ENCODE data around the gene OSBPL6.

The OSBPL6 gene

GRCh38 chr2:178187861-178188260, 6.5 kb upstream of the OSBPL6 start:
- TF ChIP-seq CTCF (IDR thresholded peaks at IDR 0.05; ENCODE audit: low read depth, low read length, missing control alignments): no peak
- H3K4me3 ChIP-seq (ENCODE audit: low read depth, low read length): no peak overlapping the region
- no peak for DNase-seq (ENCODE audit: low read depth)

DNA sequence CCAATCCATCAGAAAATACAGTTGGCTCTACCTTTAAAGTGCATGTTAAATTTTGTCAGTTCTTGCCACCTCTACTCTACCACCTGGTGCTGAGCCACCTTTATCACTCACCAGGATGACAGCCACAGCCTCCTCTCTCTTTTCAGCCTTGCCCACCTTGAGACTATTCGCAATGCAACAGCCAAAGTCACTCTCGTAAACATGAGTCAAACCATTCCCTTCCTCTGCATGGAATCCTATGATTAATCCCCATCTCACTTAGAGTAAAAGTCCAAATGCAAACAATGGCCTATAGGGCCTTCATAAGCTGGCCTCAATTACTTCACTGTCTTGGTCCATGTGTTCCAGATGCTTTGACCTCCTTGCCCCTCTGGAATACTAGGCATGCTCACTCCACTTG, 5.8 kb upstream of the OSBPL6 start:
- no peak for DNase-seq (ENCODE audit: low read depth)
- no peak for TF ChIP-seq CTCF (IDR thresholded peaks at IDR 0.05; ENCODE audit: low read depth, low read length, missing control alignments)
- no peak overlapping the region for H3K4me3 ChIP-seq (ENCODE audit: low read depth, low read length)

GRCh38 chr2:178191004-178191508, 3.3 kb upstream of the OSBPL6 start:
- H3K4me3 ChIP-seq (ENCODE audit: low read depth, low read length): no peak overlapping the region; the same call in 1 of the 2 replicates
- DNase-seq (ENCODE audit: low read depth): peak; percentile 12
- no peak for TF ChIP-seq CTCF (IDR thresholded peaks at IDR 0.05; ENCODE audit: low read depth, low read length, missing control alignments)

- TF ChIP-seq CTCF (IDR thresholded peaks at IDR 0.05; ENCODE audit: low read depth, low read length, missing control alignments): no peak
- H3K4me3 ChIP-seq (ENCODE audit: low read depth, low read length): no peak overlapping the region
- no peak for DNase-seq (ENCODE audit: low read depth)
Observed at GRCh38 chr2:178191511-178191910, 2.8 kb upstream of the OSBPL6 start.

GRCh38 chr2:178193496-178193822, 853 bp upstream of the OSBPL6 start:
- H3K4me3 ChIP-seq (ENCODE audit: low read depth, low read length): peak overlapping the region; percentile 68
- no peak for DNase-seq (ENCODE audit: low read depth)

DNA sequence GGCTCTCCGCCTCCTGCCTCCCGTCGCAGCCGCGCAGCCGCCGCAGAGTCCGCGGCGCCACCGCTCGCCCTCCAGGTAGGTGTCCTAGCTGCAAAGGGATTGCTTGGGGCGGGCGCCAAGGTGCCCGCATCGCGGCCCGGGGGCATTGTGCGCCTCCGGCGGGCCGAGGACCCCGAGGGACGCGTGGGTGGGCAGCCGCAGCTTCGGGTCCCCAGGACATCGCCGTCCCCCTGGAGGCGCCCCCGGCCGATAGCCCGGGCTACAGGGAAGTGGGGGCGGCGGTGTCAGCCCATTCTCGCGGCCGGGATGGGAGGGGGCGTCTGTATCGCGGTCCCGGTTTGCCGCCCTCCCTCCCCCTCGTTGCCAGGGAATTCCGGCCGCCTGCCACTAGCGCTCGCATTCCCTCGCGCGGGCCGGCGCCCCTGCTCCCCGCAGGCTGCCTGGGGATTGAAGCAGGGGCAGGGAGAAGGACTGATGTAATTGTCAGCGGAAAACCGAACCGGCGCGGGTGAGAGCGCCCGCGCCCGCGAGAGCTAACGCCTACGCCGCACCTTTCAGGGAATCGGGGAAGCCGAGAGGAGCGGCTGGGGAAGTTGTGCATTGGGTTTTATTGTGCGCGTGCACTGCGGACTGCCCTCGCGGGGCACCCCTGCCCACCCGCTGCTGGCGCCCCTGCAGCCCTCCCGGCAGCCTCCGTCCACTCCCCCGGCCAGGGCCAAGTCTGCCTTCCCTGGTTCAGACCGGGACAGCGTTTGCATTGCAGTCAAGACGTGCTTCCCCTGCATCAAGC, 483 bp downstream of the OSBPL6 start:
- DNase-seq (ENCODE audit: low read depth): no peak
- H3K4me3 ChIP-seq (ENCODE audit: low read depth, low read length): peak overlapping the region; percentile 68
- no peak for TF ChIP-seq CTCF (IDR thresholded peaks at IDR 0.05; ENCODE audit: low read depth, low read length, missing control alignments)

More at GRCh38 chr2:178193496-178193822, 853 bp upstream of the OSBPL6 start:
- TF ChIP-seq CTCF (IDR thresholded peaks at IDR 0.05; ENCODE audit: low read depth, low read length, missing control alignments): no peak
